HepG2 (cell line): ENCODE data around the gene TNFAIP2. TPM values are rescaled to one million over a fixed set of nuclear protein-coding genes. Genes with fewer than 3 reads are reported as not detected.

Source experiments
- AGO1 ChIP-seq: fragments of 200-400 bp; formaldehyde crosslinking; IDR thresholded peaks from 2 replicates; pipeline ENCODE4 v1.6.1; 2017; ENCODE audit warnings: mild to moderate bottlenecking, low read depth, low read length, moderate library complexity; ENCODE audit not compliant: poor library complexity, severe bottlenecking
- CHD2 ChIP-seq: IDR thresholded peaks from 2 replicates; pipeline ENCODE4 v1.6.1; 2011; ENCODE audit warnings: low read depth, low read length, improper control_type of control experiment
- ETS1 ChIP-seq: sonication (generic); formaldehyde crosslinking; IDR thresholded peaks from 2 replicates; pipeline ENCODE4 v1.4.0; 2020; ENCODE audit warnings: missing genetic modification reagents
- KLF12 ChIP-seq: sonication (generic); formaldehyde crosslinking; IDR thresholded peaks from 2 replicates; pipeline ENCODE4 v1.4.0; 2020; ENCODE audit warnings: missing genetic modification reagents, borderline replicate concordance
- NFYC ChIP-seq: IDR thresholded peaks from 2 replicates; pipeline ENCODE4 v1.6.1; 2016; ENCODE audit warnings: missing genetic modification reagents, missing compliant biosample characterization
- PBX3 ChIP-seq: sonication (generic); formaldehyde crosslinking; IDR thresholded peaks from 2 replicates; pipeline ENCODE4 v1.8.1; 2023; ENCODE audit warnings: missing genetic modification reagents, inconsistent platforms, borderline replicate concordance
- PCBP2 ChIP-seq: fragments of 200-400 bp; formaldehyde crosslinking; optimal IDR thresholded peaks from 2 replicates; pipeline ENCODE3; 2018; ENCODE audit warnings: low read length, low read depth; ENCODE audit not compliant: poor library complexity, severe bottlenecking
- PHB2 ChIP-seq: fragments of 450-650 bp; IDR thresholded peaks from 2 replicates; pipeline ENCODE4 v1.6.1; 2018; ENCODE audit not compliant: partially characterized antibody
- ZBTB4 ChIP-seq: sonication (generic); formaldehyde crosslinking; IDR thresholded peaks from 2 replicates; pipeline ENCODE4 v1.4.0; 2020; ENCODE audit warnings: missing genetic modification reagents, mild to moderate bottlenecking, borderline replicate concordance
- ZFP36L1 ChIP-seq: sonication (generic); formaldehyde crosslinking; IDR thresholded peaks from 2 replicates; pipeline ENCODE4 v1.8.0; 2022; ENCODE audit warnings: mild to moderate bottlenecking, missing genetic modification reagents, moderate library complexity
- ZMAT3 ChIP-seq: sonication (generic); formaldehyde crosslinking; conservative IDR thresholded peaks from 2 replicates; pipeline ENCODE4 v1.7.0; 2021; ENCODE audit warnings: missing genetic modification reagents
- ZNF629 ChIP-seq: sonication (generic); formaldehyde crosslinking; conservative IDR thresholded peaks from 2 replicates; pipeline ENCODE4 v1.5.0; 2020; ENCODE audit warnings: missing genetic modification reagents
- ZNF709 ChIP-seq: sonication (generic); formaldehyde crosslinking; IDR thresholded peaks from 2 replicates; pipeline ENCODE4 v1.5.0; 2020; ENCODE audit warnings: mild to moderate bottlenecking, missing genetic modification reagents
- ZSCAN22 ChIP-seq: sonication (generic); formaldehyde crosslinking; IDR thresholded peaks from 2 replicates; pipeline ENCODE4 v1.4.0; 2020; ENCODE audit warnings: mild to moderate bottlenecking, missing genetic modification reagents
- polyA plus RNA-seq, 8 experiments: library from polyadenylated mRNA; depleted of rRNA in 3 of 8; stranded (reverse) in 7 of 8; unstranded in 1 of 8; fragments of >200 nt; fragmentation: Illumina TruSeq in 4 of 8; extraction: Trizol in 4 of 8; gene quantifications; 2 replicates each; pipeline versions ENCODE4 v1.2.1 to v1.2.3, GENCODE V29; 2011 to 2016; ENCODE audit warnings: low read depth in 4 of 8, missing spikeins in 1 of 8, mixed read lengths in 1 of 8; ENCODE audit not compliant: insufficient read depth in 1 of 8
- total RNA-seq, 5 experiments: library from RNA; depleted of rRNA; stranded (reverse); fragments of >200 nt; fragmentation: Illumina TruSeq; extraction: Trizol; gene quantifications; 2 replicates each; pipeline ENCODE4 v1.2.3, GENCODE V29; 2016; ENCODE audit warnings: low read depth in 1 of 5
- TF ChIP-seq, protein P1 (sequence below): sonication (generic); formaldehyde crosslinking; IDR thresholded peaks from 2 replicates; pipeline ENCODE4 v1.4.0; 2020; ENCODE audit warnings: mild to moderate bottlenecking, missing genetic modification reagents
- TF ChIP-seq, protein P2 (sequence below): sonication (generic); formaldehyde crosslinking; IDR thresholded peaks from 2 replicates; pipeline ENCODE4 v1.4.0; 2020; ENCODE audit warnings: mild to moderate bottlenecking, low read depth, missing genetic modification reagents
- TF ChIP-seq, protein P3 (sequence below): sonication (generic); formaldehyde crosslinking; IDR thresholded peaks from 2 replicates; pipeline ENCODE4 v1.4.0; 2020; ENCODE audit warnings: missing genetic modification reagents; ENCODE audit errors: not compliant biosample characterization

TNFAIP2 gene
- total and polyA plus RNA-seq, 2 of the 13 experiments (the other 11 are each of a cell fraction or from before 2014, with no cell fraction given), result 0.46 to 1.5 TPM

- TF ChIP-seq ZBTB4 (CRISPR knock-in tag), result no peak
- TF ChIP-seq, protein P1, sequence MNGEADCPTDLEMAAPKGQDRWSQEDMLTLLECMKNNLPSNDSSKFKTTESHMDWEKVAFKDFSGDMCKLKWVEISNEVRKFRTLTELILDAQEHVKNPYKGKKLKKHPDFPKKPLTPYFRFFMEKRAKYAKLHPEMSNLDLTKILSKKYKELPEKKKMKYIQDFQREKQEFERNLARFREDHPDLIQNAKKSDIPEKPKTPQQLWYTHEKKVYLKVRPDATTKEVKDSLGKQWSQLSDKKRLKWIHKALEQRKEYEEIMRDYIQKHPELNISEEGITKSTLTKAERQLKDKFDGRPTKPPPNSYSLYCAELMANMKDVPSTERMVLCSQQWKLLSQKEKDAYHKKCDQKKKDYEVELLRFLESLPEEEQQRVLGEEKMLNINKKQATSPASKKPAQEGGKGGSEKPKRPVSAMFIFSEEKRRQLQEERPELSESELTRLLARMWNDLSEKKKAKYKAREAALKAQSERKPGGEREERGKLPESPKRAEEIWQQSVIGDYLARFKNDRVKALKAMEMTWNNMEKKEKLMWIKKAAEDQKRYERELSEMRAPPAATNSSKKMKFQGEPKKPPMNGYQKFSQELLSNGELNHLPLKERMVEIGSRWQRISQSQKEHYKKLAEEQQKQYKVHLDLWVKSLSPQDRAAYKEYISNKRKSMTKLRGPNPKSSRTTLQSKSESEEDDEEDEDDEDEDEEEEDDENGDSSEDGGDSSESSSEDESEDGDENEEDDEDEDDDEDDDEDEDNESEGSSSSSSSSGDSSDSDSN (CRISPR knock-in tag), result peak; percentile 26; the same call in 1 of the 2 replicates
- TF ChIP-seq CHD2, result no peak
- no peak for TF ChIP-seq ZNF709 (CRISPR knock-in tag)
- TF ChIP-seq AGO1, result peak; percentile 34
- no peak for TF ChIP-seq PCBP2
- TF ChIP-seq ZFP36L1 (CRISPR knock-in tag), result no peak
- TF ChIP-seq KLF12, result no peak
- TF ChIP-seq PHB2, result no peak
- TF ChIP-seq ZMAT3 (CRISPR knock-in tag), result no peak
- TF ChIP-seq PBX3, result no peak
- TF ChIP-seq ZSCAN22 (CRISPR knock-in tag), result no peak
- TF ChIP-seq, protein P2, sequence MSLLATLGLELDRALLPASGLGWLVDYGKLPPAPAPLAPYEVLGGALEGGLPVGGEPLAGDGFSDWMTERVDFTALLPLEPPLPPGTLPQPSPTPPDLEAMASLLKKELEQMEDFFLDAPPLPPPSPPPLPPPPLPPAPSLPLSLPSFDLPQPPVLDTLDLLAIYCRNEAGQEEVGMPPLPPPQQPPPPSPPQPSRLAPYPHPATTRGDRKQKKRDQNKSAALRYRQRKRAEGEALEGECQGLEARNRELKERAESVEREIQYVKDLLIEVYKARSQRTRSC (CRISPR knock-in tag), result no peak
- no peak for TF ChIP-seq NFYC (CRISPR knock-in tag)
- TF ChIP-seq ETS1 (CRISPR knock-in tag), result no peak
- TF ChIP-seq, protein P3, sequence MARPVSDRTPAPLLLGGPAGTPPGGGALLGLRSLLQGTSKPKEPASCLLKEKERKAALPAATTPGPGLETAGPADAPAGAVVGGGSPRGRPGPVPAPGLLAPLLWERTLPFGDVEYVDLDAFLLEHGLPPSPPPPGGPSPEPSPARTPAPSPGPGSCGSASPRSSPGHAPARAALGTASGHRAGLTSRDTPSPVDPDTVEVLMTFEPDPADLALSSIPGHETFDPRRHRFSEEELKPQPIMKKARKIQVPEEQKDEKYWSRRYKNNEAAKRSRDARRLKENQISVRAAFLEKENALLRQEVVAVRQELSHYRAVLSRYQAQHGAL (CRISPR knock-in tag), result no peak
- TF ChIP-seq ZNF629, result no peak
These were observed 11.9 kb upstream of the TNFAIP2 start (continued) for GRCh38 chr14:103111232-103111868.
